Upper lobe of left lung (tissue), 6 donors: ENCODE measurements around the gene CST8. TPM values are rescaled to one million over a fixed set of nuclear protein-coding genes. Genes with fewer than 3 reads are reported as not detected.

Source experiments
- ATAC-seq, 2 donors: fragments of 200-7000 bp; cut with Tn5 transposase; one replicate each; pipeline ENCODE4 v1.9.1; 2022; ENCODE audit warnings: mild to moderate bottlenecking in 2 of 2, moderate library complexity in 2 of 2; ENCODE audit not compliant: low FRiP score in 2 of 2
- DNase-seq, 2 donors: peaks; one replicate each; pipeline ENCODE4 v3.0.0-alpha.2; 2019 to 2020
- H3K27ac ChIP-seq, 4 donors: fragments of 200-600 bp; sonication (generic); one replicate each; pipeline ENCODE4 v1.5.1; 2016 to 2019
- H3K27me3 ChIP-seq, 4 donors: fragments of 200-600 bp; sonication (generic); one replicate each; pipeline ENCODE4 v1.5.1; 2017 to 2019
- H3K36me3 ChIP-seq, 4 donors: fragments of 200-600 bp; sonication (generic); one replicate each; pipeline ENCODE4 v1.5.1; 2016 to 2019
- H3K4me1 ChIP-seq, 4 donors: fragments of 200-600 bp; sonication (generic); one replicate each; pipeline ENCODE4 v1.5.1; 2018 to 2019
- H3K4me3 ChIP-seq, 4 donors: fragments of 200-600 bp; sonication (generic); one replicate each; pipeline ENCODE4 v1.5.1; 2017 to 2019; ENCODE audit warnings: mild to moderate bottlenecking in 2 of 4, moderate library complexity in 1 of 4
- H3K9me3 ChIP-seq, 4 donors: fragments of 200-600 bp; sonication (generic); one replicate each; pipeline ENCODE4 v1.5.1; 2018 to 2019
- EP300 ChIP-seq, 4 donors: sonication (generic); formaldehyde crosslinking; IDR thresholded peaks; one replicate each; pipeline ENCODE4 v1.5.1; 2017; ENCODE audit warnings: antibody characterized with exemption in 4 of 4, control low read depth in 2 of 4
- POLR2A ChIP-seq, 4 donors: fragments of 450-650 bp; IDR thresholded peaks; one replicate each; pipeline ENCODE4 v1.5.1; 2016 to 2017; ENCODE audit warnings: antibody characterized with exemption in 4 of 4, mild to moderate bottlenecking in 2 of 4
- POLR2AphosphoS5 ChIP-seq, 2 donors: sonication (generic); formaldehyde crosslinking; IDR thresholded peaks; one replicate each; pipeline ENCODE4 v1.5.1; 2017; ENCODE audit warnings: antibody characterized with exemption in 2 of 2
- WGBS, 2 donors: methylation state at CpG; one replicate each; pipeline ENCODE4 v1.1.5; 2017 to 2018; 5-methylcytosine and 5-hydroxymethylcytosine counted together
- total RNA-seq, 6 donors: library from RNA; depleted of rRNA in 4 of 6; stranded (reverse); fragments of >200 nt in 4 of 6; gene quantifications; one replicate each; pipeline versions ENCODE4 v1.1.0 to v1.2.1, GENCODE V29; 2016 to 2021
- TF ChIP-seq, protein P1 (sequence below), 6 experiments: fragments of 450-650 bp in 4 of 6; fragments of 200-600 bp in 2 of 6; sonication (generic) in 2 of 6; IDR thresholded peaks; one replicate each; pipeline ENCODE4 v1.5.1; 2016 to 2019; ENCODE audit warnings: antibody characterized with exemption in 6 of 6
- donor health status: DM: no; HTN: no; CAD: no; lungs with moderate emphysema.
- donor health status: DM: no; HTN: yes; CAD: no; lungs with severe emphysema.

Gene CST8, protein sequence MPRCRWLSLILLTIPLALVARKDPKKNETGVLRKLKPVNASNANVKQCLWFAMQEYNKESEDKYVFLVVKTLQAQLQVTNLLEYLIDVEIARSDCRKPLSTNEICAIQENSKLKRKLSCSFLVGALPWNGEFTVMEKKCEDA
- total RNA-seq, result not detected

DNA sequence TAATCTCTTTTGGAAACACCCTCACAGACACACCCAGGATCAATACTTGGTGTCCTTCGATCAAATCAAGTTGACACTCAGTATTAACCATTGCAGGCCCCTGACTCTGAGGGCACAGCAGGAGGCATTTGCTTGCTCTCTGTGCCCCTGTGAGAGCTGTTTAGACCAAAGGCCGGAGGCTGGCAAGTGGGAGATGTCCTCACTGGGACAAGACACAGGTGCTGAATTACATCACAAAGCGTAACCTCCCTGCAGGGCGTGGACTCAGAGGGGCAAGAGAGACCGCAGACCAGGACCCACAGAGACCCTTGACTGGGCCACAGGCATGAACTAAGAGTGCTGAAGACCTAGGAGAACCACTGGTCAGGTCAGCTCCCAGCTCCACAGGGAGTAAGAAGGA lies at the start of gene CST8:
Gene CST8, plus strand, starts transcription at position 301 of the 400 bp plus-strand sequence. CDS start 551 bp downstream, outside the sequence.
- WGBS, 2 donors, result 91 to 92% methylated on average over 4 to 5 of the region's 5 CpGs
- Histone ChIP-seq H3K27ac (no peak within 1 kb of the TSS), H3K27me3 (no peaks in the 10 kb centered on the region), H3K4me1 (no peaks in the 10 kb centered on the region), H3K4me3 (no peak within 1 kb of the TSS), H3K9me3 (no peaks in the 10 kb centered on the region), H3K36me3 (no peaks in the 10 kb centered on the region)
- TF ChIP-seq EP300 (IDR thresholded peaks at IDR 0.05) (no peak), POLR2AphosphoS5 (IDR thresholded peaks at IDR 0.05) (no peak), POLR2A (IDR thresholded peaks at IDR 0.05) (no peak)
- TF ChIP-seq, protein P1, sequence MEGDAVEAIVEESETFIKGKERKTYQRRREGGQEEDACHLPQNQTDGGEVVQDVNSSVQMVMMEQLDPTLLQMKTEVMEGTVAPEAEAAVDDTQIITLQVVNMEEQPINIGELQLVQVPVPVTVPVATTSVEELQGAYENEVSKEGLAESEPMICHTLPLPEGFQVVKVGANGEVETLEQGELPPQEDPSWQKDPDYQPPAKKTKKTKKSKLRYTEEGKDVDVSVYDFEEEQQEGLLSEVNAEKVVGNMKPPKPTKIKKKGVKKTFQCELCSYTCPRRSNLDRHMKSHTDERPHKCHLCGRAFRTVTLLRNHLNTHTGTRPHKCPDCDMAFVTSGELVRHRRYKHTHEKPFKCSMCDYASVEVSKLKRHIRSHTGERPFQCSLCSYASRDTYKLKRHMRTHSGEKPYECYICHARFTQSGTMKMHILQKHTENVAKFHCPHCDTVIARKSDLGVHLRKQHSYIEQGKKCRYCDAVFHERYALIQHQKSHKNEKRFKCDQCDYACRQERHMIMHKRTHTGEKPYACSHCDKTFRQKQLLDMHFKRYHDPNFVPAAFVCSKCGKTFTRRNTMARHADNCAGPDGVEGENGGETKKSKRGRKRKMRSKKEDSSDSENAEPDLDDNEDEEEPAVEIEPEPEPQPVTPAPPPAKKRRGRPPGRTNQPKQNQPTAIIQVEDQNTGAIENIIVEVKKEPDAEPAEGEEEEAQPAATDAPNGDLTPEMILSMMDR (IDR thresholded peaks at IDR 0.05), result no peak
- DNase-seq, result no peak
- ATAC-seq, result no peak

DNA sequence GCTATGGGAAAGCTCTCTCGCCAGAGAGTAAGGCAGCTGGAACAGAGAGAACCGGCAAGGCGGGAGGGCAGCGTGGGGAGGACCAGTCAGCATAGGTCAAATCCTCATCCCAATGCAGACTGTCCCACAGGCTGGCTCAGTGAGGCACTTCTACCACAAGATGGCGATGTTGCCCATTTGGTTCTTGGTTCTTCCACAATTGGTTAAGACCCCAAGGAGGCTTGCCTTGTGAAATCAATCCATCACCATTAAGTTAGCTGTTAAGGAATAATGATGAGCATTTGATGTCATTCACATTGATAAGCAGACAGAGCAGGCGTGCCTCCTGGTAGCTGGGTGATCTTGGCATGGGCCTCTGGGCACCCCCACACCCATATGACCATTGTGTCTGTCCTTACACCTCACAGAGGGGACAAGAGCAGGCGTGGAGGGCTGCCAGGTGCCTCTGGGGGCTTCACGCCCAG lies 49.0 kb upstream of the CST8 start:
- TF ChIP-seq, protein P1 (IDR thresholded peaks at IDR 0.05), result peak; percentile 66 to 87 (median 76)
- no peak for TF ChIP-seq POLR2AphosphoS5 (IDR thresholded peaks at IDR 0.05)
- TF ChIP-seq POLR2A (IDR thresholded peaks at IDR 0.05), result no peak
- no peaks in the 10 kb centered on the region for H3K9me3 ChIP-seq
- peak; percentile 56 to 87 for ATAC-seq
- DNase-seq, result peak; percentile 31 to 47
- WGBS, 2 donors, result 23 to 24% methylated on average over 8 of the region's 8 CpGs
- H3K4me1 ChIP-seq, result no peaks in the 10 kb centered on the region
- no peak overlapping the region for H3K4me3 ChIP-seq
- no peaks in the 10 kb centered on the region for H3K36me3 ChIP-seq
- H3K27me3 ChIP-seq, result no peaks in the 10 kb centered on the region
- H3K27ac ChIP-seq, result no peak overlapping the region

DNA sequence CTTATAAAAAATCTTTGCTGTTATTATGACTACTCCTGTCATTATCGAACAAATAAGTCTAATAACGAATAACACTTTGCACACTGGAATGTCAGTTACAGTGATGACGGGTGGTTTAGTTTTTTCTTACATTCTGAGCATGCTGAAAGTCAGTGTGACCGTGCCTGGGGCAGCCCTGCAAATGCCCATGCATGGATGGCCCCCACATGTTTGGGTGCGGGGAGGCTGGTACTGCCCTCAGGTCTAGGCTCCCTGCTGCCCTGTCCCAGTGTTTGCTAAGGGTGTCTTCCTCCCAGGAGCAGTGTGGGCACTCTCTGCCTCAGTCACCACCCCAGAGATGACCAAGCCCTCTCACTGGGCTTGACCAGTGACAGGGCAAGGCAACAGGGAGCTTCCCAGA lies 48.5 kb upstream of the CST8 start:
- TF ChIP-seq, protein P1 (IDR thresholded peaks at IDR 0.05), result no peak
- TF ChIP-seq POLR2A (IDR thresholded peaks at IDR 0.05), result no peak
- no peak for TF ChIP-seq EP300 (IDR thresholded peaks at IDR 0.05)
- TF ChIP-seq POLR2AphosphoS5 (IDR thresholded peaks at IDR 0.05), result no peak
- no peaks in the 10 kb centered on the region for H3K4me1 ChIP-seq
- no peaks in the 10 kb centered on the region for H3K27me3 ChIP-seq
- H3K9me3 ChIP-seq, result no peaks in the 10 kb centered on the region
- H3K4me3 ChIP-seq, result no peak overlapping the region
- no peaks in the 10 kb centered on the region for H3K36me3 ChIP-seq
- WGBS, 2 donors, result 74 to 85% methylated on average over 4 to 5 of the region's 5 CpGs
- ATAC-seq (no peak), DNase-seq (no peak)
- no peak overlapping the region for H3K27ac ChIP-seq

DNA sequence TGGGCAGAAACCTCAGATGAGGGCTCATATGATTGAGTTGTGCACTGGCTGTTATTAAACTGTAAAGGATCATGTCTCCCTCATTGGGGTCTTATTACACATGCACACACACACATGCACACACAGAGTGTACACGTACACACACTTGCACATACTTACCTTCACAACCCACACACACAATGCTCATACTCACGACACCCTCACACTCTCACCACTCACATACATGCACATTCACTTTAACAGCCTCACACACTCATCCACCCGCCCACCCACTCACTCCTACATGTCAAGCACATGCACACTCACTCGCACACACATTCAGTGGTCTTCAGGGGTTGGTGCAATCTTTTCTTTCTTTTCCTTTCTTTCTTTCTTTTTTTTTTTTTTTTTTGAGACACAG lies 46.1 kb upstream of the CST8 start:
- Histone ChIP-seq H3K4me3 (no peak overlapping the region), H3K4me1 (no peaks in the 10 kb centered on the region), H3K36me3 (no peaks in the 10 kb centered on the region), H3K27ac (no peak overlapping the region), H3K27me3 (no peaks in the 10 kb centered on the region), H3K9me3 (no peaks in the 10 kb centered on the region)
- no peak for ATAC-seq
- DNase-seq, result no peak
- no peak for TF ChIP-seq EP300 (IDR thresholded peaks at IDR 0.05)
- no peak for TF ChIP-seq POLR2A (IDR thresholded peaks at IDR 0.05)
- TF ChIP-seq, protein P1 (IDR thresholded peaks at IDR 0.05), result no peak
- no peak for TF ChIP-seq POLR2AphosphoS5 (IDR thresholded peaks at IDR 0.05)
- 83 to 91% methylated on average over 4 of the region's 4 CpGs for WGBS, 2 donors

DNA sequence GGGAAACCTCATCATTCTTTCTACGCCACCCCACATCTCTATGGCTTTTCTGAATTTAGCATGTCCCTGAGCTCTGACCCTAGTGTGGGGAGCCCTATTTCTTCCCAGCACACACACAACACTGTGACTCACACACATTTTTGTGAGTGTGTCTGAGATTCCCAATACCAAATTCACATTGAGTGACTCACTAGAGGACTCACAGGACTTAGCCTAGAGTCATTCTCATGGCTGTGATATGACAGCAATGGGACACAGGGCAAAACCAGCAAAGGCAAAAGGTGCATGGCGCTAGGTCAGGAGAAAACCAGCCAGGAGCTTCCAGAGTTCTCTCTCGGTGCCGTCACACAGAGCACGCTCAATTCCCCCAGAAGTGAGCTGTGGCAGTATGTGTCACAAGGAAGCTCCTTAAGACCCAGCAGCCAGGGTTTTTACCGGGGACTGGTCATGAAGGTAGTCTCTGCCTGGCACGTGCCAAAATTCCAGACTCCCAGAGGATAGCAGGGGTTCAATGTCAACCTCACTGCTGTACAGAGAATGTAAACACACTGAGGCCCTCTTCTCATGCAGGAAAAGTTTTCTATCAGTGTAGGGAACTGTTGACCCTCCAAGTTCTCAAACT lies 45.2 kb upstream of the CST8 start:
- TF ChIP-seq EP300 (IDR thresholded peaks at IDR 0.05) (no peak), POLR2A (IDR thresholded peaks at IDR 0.05) (no peak), POLR2AphosphoS5 (IDR thresholded peaks at IDR 0.05) (no peak)
- TF ChIP-seq, protein P1 (IDR thresholded peaks at IDR 0.05), result no peak
- Histone ChIP-seq H3K27me3 (no peaks in the 10 kb centered on the region), H3K4me3 (no peak overlapping the region), H3K9me3 (no peaks in the 10 kb centered on the region), H3K36me3 (no peaks in the 10 kb centered on the region), H3K4me1 (no peaks in the 10 kb centered on the region), H3K27ac (no peak overlapping the region)
- no peak for ATAC-seq
- 92 to 94% methylated on average over 7 of the region's 7 CpGs for WGBS, 2 donors
- DNase-seq, result no peak
